DND-41 (cell line): Measurements from ENCODE around the gene UAP1L1.

Experiments used
- EZH2 ChIP-seq: IDR thresholded peaks from 3 replicates; pipeline ENCODE4 v1.6.1; 2012; ENCODE audit warnings: borderline replicate concordance, low read depth, mild to moderate bottlenecking, moderate library complexity, low read length, inconsistent platforms; ENCODE audit not compliant: severe bottlenecking
- TF ChIP-seq, protein P1 (sequence below): IDR thresholded peaks from 2 replicates; pipeline ENCODE4 v1.5.1; 2012; ENCODE audit warnings: borderline replicate concordance, low read length, moderate library complexity, mild to moderate bottlenecking; ENCODE audit not compliant: poor library complexity, severe bottlenecking; ENCODE audit errors: extremely low read depth

DNA sequence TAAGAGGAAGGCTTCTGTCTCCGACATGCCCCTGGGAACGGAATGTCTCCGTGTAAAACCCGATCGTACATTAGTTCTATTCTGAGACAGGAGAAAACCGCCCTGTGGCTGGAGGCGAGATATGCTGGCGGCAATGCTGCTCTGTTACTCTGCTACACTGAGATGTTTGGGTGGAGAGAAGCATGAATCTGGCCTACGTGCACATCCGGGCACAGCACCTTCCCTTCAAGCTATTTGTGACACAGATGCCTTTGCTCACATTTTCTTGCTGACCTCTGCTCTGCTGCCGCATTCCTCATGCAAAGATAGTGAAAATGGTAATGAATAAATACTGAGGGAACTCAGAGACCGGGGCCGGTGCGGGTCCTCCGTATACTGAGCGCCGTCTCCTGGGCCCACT lies 39.4 kb downstream of the UAP1L1 start:
- TF ChIP-seq, protein P1, sequence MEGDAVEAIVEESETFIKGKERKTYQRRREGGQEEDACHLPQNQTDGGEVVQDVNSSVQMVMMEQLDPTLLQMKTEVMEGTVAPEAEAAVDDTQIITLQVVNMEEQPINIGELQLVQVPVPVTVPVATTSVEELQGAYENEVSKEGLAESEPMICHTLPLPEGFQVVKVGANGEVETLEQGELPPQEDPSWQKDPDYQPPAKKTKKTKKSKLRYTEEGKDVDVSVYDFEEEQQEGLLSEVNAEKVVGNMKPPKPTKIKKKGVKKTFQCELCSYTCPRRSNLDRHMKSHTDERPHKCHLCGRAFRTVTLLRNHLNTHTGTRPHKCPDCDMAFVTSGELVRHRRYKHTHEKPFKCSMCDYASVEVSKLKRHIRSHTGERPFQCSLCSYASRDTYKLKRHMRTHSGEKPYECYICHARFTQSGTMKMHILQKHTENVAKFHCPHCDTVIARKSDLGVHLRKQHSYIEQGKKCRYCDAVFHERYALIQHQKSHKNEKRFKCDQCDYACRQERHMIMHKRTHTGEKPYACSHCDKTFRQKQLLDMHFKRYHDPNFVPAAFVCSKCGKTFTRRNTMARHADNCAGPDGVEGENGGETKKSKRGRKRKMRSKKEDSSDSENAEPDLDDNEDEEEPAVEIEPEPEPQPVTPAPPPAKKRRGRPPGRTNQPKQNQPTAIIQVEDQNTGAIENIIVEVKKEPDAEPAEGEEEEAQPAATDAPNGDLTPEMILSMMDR: no peak
- TF ChIP-seq EZH2: no peak
